Measurements from ENCODE around the gene DCHS2. TPM values are rescaled to one million over a fixed set of nuclear protein-coding genes. Genes with fewer than 3 reads are reported as not detected.

DCHS2 gene
- total and polyA plus RNA-seq, 2 experiments from 2014 or later = 0.12 to 1.7 TPM

GRCh38 chr4:154472858-154473257 lies 18.7 kb downstream of the DCHS2 start:
- no peak overlapping the region for H3K27ac ChIP-seq
- H3K36me3 ChIP-seq (replicated peaks; ENCODE audit: insufficient read depth, low read depth) = no peaks in the 10 kb centered on the region
- H4K20me1 ChIP-seq (ENCODE audit: insufficient read depth, poor library complexity, severe bottlenecking) = no peaks in the 10 kb centered on the region
- 92% methylated on average over 1 of the region's 1 CpG for WGBS (ENCODE audit: low lambda C conversion rate, missing lambda C conversion rate)
- H3K9me2 ChIP-seq (replicated peaks; ENCODE audit: insufficient read depth) = no peaks in the 10 kb centered on the region
- H2AFZ ChIP-seq = no peak overlapping the region
- H3K4me3 ChIP-seq = no peak overlapping the region
- TF ChIP-seq EZH2 (IDR thresholded peaks at IDR 0.05; ENCODE audit: borderline replicate concordance) = no peak
- DNase-seq (ENCODE audit: low spot score) = no peak
- no peaks in the 10 kb centered on the region for H3K9me3 ChIP-seq (ENCODE audit: low read depth)
- H3K4me1 ChIP-seq (ENCODE audit: insufficient read depth) = no peaks in the 10 kb centered on the region
- H3K79me2 ChIP-seq = no peaks in the 10 kb centered on the region
- H3K4me2 ChIP-seq = no peak overlapping the region
- no peaks in the 10 kb centered on the region for H3K27me3 ChIP-seq

DNA sequence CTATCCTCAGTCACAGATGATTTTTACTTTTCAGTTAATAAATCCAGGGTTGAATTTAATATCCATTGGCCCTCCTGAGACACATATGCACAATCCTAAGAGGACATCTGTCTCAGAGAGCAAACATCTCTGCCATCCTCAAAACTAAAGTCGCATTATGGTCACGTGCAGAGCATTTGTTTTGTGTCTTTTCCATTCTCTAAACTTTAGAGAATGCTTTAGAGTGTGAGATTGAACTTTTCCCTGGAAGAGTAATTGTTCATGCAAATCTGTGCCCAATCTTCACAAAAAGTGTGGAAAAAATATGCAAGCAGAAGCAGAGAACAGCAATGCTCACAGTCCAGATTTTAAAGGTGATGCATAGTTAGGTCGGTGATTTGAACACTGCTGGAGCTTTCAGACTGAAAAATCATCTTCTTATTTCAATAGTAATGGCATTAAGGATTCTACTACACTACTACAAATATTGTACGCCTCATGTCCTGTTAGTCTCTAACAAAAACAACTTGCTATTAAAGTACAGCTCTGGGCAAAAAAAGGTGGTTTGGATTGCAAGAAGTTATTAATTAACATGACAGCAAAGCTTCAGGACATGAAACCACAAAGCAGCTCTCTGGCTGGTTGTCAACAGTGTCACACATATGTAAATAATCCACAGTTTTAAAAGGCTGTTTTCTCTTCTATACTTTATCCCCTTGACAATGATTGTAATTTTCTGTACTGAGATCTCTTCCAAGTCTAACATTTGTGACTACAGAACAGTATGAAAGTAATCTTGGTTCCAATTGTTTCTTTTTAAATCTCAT lies 19.9 kb downstream of the DCHS2 start:
- no peak for TF ChIP-seq EZH2phosphoT487 (IDR thresholded peaks at IDR 0.05; ENCODE audit: low read depth, severe bottlenecking, unreplicated experiment)
- TF ChIP-seq EZH2 (IDR thresholded peaks at IDR 0.05; ENCODE audit: borderline replicate concordance) = no peak
- TF ChIP-seq, protein P1, sequence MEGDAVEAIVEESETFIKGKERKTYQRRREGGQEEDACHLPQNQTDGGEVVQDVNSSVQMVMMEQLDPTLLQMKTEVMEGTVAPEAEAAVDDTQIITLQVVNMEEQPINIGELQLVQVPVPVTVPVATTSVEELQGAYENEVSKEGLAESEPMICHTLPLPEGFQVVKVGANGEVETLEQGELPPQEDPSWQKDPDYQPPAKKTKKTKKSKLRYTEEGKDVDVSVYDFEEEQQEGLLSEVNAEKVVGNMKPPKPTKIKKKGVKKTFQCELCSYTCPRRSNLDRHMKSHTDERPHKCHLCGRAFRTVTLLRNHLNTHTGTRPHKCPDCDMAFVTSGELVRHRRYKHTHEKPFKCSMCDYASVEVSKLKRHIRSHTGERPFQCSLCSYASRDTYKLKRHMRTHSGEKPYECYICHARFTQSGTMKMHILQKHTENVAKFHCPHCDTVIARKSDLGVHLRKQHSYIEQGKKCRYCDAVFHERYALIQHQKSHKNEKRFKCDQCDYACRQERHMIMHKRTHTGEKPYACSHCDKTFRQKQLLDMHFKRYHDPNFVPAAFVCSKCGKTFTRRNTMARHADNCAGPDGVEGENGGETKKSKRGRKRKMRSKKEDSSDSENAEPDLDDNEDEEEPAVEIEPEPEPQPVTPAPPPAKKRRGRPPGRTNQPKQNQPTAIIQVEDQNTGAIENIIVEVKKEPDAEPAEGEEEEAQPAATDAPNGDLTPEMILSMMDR (IDR thresholded peaks at IDR 0.05; ENCODE audit: poor library complexity) = no peak
- Histone ChIP-seq H3K4me2 (no peak overlapping the region), H3K4me1 (ENCODE audit: insufficient read depth) (no peaks in the 10 kb centered on the region), H3K36me3 (replicated peaks; ENCODE audit: insufficient read depth, low read depth) (no peaks in the 10 kb centered on the region), H3K27ac (no peak overlapping the region), H2AFZ (no peak overlapping the region), H3K9me3 (ENCODE audit: low read depth) (no peaks in the 10 kb centered on the region), H4K20me1 (ENCODE audit: insufficient read depth, poor library complexity, severe bottlenecking) (no peaks in the 10 kb centered on the region), H3K4me3 (no peak overlapping the region), H3K79me2 (no peaks in the 10 kb centered on the region), H3K9me2 (replicated peaks; ENCODE audit: insufficient read depth) (no peaks in the 10 kb centered on the region), H3K27me3 (no peaks in the 10 kb centered on the region)
- DNase-seq (ENCODE audit: low spot score) = peak; percentile 16
- 67% methylated on average over 4 of the region's 4 CpGs for WGBS (ENCODE audit: low lambda C conversion rate, missing lambda C conversion rate)

GRCh38 chr4:154471032-154471431 lies 20.6 kb downstream of the DCHS2 start:
- Histone ChIP-seq H3K4me1 (ENCODE audit: insufficient read depth) (no peaks in the 10 kb centered on the region), H3K4me3 (no peak overlapping the region), H3K4me2 (no peak overlapping the region), H3K27ac (no peak overlapping the region), H3K27me3 (no peaks in the 10 kb centered on the region), H3K79me2 (no peaks in the 10 kb centered on the region), H4K20me1 (ENCODE audit: insufficient read depth, poor library complexity, severe bottlenecking) (no peaks in the 10 kb centered on the region), H3K36me3 (replicated peaks; ENCODE audit: insufficient read depth, low read depth) (no peaks in the 10 kb centered on the region), H2AFZ (no peak overlapping the region), H3K9me3 (ENCODE audit: low read depth) (no peaks in the 10 kb centered on the region), H3K9me2 (replicated peaks; ENCODE audit: insufficient read depth) (no peaks in the 10 kb centered on the region)
- no peak for DNase-seq (ENCODE audit: low spot score)
- TF ChIP-seq EZH2phosphoT487 (IDR thresholded peaks at IDR 0.05; ENCODE audit: low read depth, severe bottlenecking, unreplicated experiment) = no peak
- no peak for TF ChIP-seq EZH2 (IDR thresholded peaks at IDR 0.05; ENCODE audit: borderline replicate concordance)
- TF ChIP-seq, protein P1 (IDR thresholded peaks at IDR 0.05; ENCODE audit: poor library complexity) = no peak
- 50% methylated on average over 2 of the region's 2 CpGs for WGBS (ENCODE audit: low lambda C conversion rate, missing lambda C conversion rate)

- Histone ChIP-seq H3K79me2 (no peaks in the 10 kb centered on the region), H3K9me3 (ENCODE audit: low read depth) (no peaks in the 10 kb centered on the region), H3K27me3 (no peaks in the 10 kb centered on the region), H3K4me3 (no peak overlapping the region), H3K4me2 (no peak overlapping the region), H3K9me2 (replicated peaks; ENCODE audit: insufficient read depth) (no peaks in the 10 kb centered on the region), H3K36me3 (replicated peaks; ENCODE audit: insufficient read depth, low read depth) (no peaks in the 10 kb centered on the region), H3K27ac (no peak overlapping the region), H3K4me1 (ENCODE audit: insufficient read depth) (no peaks in the 10 kb centered on the region), H4K20me1 (ENCODE audit: insufficient read depth, poor library complexity, severe bottlenecking) (no peaks in the 10 kb centered on the region), H2AFZ (no peak overlapping the region)
- DNase-seq (ENCODE audit: low spot score) = no peak
- 88% methylated on average over 1 of the region's 1 CpG for WGBS (ENCODE audit: low lambda C conversion rate, missing lambda C conversion rate)
- no peak for TF ChIP-seq EZH2 (IDR thresholded peaks at IDR 0.05; ENCODE audit: borderline replicate concordance)
- TF ChIP-seq EZH2phosphoT487 (IDR thresholded peaks at IDR 0.05; ENCODE audit: low read depth, severe bottlenecking, unreplicated experiment) = no peak
- TF ChIP-seq, protein P1 (IDR thresholded peaks at IDR 0.05; ENCODE audit: poor library complexity) = no peak
Measured at GRCh38 chr4:154467886-154468285, 23.7 kb downstream of the DCHS2 start.
